HG02870 (cell line): Measurements from ENCODE around the gene TMEFF2.

Experiments
- ATAC-seq: cut with Tn5 transposase; IDR thresholded peaks from one replicate; pipeline ENCODE4 v1.9.1; 2021; ENCODE audit warnings: mild to moderate bottlenecking, moderate library complexity; ENCODE audit not compliant: unreplicated experiment

Gene TMEFF2

GRCh38 chr2:191913796-191914195 lies 280.9 kb downstream of the TMEFF2 start:
- ATAC-seq, result no peak

DNA sequence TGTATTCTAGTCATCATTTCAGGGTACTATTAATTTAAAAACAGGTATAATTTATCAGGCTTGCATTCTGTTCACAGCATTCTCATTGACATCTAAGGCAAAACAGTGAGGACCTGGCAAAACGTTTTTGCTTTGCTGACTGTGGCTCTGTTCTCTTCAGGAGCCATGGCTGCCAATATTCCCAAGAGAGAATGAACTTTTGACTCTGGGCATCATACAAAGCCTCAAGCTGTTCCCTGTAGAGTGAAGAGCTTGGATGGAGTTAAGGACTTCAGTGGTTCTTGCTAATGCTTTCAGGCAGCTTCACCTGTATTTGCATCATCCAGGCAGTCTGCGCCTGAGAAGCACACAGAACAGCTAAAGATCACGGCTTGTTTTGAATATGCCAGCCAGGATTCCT lies 282.0 kb downstream of the TMEFF2 start:
- no peak for ATAC-seq

- ATAC-seq, result no peak
Measured at GRCh38 chr2:191910518-191910917, 284.2 kb downstream of the TMEFF2 start.

GRCh38 chr2:191908874-191909273 lies 285.9 kb downstream of the TMEFF2 start:
- ATAC-seq, result no peak

DNA sequence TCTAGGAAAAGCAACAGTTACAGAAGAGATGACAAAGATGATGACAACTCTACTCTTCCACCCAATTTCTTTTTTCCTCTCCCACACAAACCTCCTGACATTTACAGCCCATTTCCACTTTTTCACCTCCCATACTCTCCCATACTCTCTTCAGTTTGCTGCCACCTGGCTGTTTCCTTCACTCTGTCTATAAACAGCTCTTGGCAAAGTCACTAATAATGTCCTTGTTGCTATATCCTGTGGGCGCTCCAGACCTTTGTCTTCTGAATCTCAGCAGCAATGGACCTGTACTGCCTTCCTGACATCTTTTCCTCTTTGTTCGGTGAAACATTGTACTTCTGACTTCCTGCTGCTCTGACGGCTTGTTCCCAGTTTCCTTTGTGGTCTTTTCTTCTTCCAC lies 287.2 kb downstream of the TMEFF2 start:
- ATAC-seq, result no peak

GRCh38 chr2:191907091-191907490 lies 287.6 kb downstream of the TMEFF2 start:
- ATAC-seq, result no peak

DNA sequence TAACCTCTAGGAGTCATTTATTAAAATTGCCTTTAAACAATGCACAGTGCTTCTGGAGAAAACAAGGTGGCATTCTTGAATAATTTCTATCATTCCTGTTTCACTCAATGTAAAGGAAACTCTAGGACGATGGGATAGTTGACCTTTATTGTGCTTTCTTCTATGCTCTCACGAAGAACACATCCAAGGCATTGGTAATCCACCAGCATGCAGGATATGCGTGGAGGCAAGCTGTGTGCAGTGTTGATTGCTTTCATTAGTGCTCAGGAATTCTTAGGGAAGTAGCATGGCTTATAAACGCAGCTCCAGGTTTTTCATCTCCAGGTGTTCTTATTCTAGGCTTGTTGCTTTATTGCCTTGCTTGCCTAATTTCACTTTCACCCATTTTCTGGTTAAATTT lies 289.4 kb downstream of the TMEFF2 start:
- ATAC-seq, result no peak

DNA sequence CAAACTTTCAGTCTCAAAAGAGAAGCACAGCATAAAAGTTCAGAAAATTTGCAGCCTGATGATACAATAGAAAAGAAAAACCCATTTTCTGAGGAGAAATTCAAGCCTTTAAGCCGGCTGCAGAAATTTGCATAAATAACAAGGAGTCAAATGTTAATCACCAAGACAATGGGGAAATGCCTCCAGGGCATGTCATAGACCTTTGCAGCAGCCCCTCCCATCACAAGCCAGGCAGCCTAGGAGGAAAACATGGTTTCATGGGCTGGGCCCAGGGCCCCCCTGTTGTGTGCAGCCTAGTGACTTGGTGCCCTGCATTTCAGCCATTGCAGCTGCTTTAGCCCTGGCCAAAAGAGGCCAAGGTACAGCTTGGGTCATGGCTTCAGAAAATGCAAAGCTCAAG lies 293.7 kb downstream of the TMEFF2 start:
- ATAC-seq, result no peak

DNA sequence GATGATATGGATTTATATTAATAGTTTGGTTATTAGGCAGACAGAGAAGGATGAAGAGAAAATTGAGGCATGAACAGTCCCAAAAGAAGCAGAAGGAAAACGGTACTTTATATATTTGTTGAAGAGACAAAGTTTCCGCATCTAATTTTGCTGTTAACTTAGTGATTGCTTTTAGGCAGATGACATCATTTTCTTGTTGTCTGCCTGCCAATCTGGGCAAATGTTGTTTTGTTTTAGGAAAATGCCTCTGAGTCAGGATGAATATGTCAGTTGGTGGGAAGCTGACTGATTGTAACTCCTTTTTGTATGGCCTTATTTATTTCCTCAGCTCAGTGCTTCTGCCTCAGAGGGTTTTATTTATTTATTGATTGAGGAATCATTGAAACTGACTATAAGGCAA lies 295.3 kb downstream of the TMEFF2 start:
- ATAC-seq, result no peak
